ENCODE measurements around the gene CD247.

CD247 gene

DNA sequence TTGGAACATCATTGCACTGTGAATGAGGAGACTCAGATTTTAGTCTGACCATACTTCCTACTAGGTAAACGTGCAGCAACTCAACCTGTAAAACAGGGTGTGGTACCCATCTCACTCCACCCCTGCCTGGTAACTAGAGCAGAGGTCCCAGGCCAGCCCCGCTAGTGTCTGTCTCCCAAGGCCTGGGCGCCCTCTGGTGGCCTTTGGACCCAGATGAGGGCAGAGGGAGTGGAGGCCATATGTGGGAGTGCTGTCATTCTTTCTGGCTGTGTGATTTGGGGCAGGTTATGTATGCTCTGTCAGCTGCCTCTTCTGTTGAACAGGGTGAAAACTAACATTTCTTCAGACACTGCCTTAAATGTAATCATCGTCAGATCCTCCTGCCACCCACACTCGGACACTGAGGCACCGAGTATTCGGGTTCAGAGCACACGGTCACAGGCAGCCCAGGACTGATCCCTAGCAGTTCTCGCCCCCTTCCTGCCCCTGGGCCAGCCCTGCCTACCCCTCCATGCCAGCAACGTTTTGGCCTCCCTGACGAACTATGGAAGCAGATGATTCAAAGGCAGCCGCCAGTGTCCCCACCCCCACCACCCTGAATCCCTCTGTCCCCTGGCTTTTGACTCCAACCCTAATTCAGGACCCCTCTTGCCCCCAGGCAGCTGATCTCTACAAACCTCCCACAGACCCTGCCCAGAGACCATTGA, 76.0 kb downstream of the CD247 start:
- TF ChIP-seq, protein P1, sequence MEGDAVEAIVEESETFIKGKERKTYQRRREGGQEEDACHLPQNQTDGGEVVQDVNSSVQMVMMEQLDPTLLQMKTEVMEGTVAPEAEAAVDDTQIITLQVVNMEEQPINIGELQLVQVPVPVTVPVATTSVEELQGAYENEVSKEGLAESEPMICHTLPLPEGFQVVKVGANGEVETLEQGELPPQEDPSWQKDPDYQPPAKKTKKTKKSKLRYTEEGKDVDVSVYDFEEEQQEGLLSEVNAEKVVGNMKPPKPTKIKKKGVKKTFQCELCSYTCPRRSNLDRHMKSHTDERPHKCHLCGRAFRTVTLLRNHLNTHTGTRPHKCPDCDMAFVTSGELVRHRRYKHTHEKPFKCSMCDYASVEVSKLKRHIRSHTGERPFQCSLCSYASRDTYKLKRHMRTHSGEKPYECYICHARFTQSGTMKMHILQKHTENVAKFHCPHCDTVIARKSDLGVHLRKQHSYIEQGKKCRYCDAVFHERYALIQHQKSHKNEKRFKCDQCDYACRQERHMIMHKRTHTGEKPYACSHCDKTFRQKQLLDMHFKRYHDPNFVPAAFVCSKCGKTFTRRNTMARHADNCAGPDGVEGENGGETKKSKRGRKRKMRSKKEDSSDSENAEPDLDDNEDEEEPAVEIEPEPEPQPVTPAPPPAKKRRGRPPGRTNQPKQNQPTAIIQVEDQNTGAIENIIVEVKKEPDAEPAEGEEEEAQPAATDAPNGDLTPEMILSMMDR (IDR thresholded peaks at IDR 0.05; ENCODE audit: low read depth, low read length, missing control alignments) = peak; percentile 92
- peak; percentile 33 for DNase-seq (ENCODE audit: extremely low read depth, low read depth)
- H3K4me3 ChIP-seq (replicated peaks; ENCODE audit: low read depth, low read length) = no peak overlapping the region

GRCh38 chr1:167441222-167441621, 77.1 kb downstream of the CD247 start:
- H3K4me3 ChIP-seq (replicated peaks; ENCODE audit: low read depth, low read length) = no peak overlapping the region
- TF ChIP-seq, protein P1 (IDR thresholded peaks at IDR 0.05; ENCODE audit: low read depth, low read length, missing control alignments) = no peak
- no peak for DNase-seq (ENCODE audit: extremely low read depth, low read depth)

- no peak overlapping the region for H3K4me3 ChIP-seq (replicated peaks; ENCODE audit: low read depth, low read length)
- no peak for DNase-seq (ENCODE audit: extremely low read depth, low read depth)
- TF ChIP-seq, protein P1 (IDR thresholded peaks at IDR 0.05; ENCODE audit: low read depth, low read length, missing control alignments) = no peak
Observed at GRCh38 chr1:167440776-167441175, 77.6 kb downstream of the CD247 start.

DNA sequence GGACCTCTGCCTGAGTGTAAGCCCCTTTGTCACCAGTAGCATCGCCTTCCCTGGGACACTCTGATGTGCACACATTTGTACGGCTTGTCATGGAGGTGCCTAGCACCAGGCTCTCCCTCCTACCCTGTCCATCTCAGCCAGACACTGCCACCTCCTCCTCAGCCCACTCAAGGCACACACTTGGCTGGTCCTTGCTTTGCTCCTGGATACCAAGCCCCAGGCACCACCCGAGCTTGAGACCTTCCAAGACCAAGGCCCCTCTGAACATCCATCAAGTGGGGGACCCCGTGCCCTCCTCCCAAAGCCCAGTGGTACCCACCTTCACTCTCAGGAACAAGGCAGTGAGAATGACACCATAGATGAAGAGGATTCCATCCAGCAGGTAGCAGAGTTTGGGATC, 78.0 kb downstream of the CD247 start:
- TF ChIP-seq, protein P1 (IDR thresholded peaks at IDR 0.05; ENCODE audit: low read depth, low read length, missing control alignments) = no peak
- DNase-seq (ENCODE audit: extremely low read depth, low read depth) = no peak
- no peak overlapping the region for H3K4me3 ChIP-seq (replicated peaks; ENCODE audit: low read depth, low read length)

- peak overlapping the region; percentile 39 for H3K4me3 ChIP-seq (replicated peaks; ENCODE audit: low read depth, low read length)
- TF ChIP-seq, protein P1 (IDR thresholded peaks at IDR 0.05; ENCODE audit: low read depth, low read length, missing control alignments) = peak; percentile 15
- no peak for DNase-seq (ENCODE audit: extremely low read depth, low read depth)
Observed at GRCh38 chr1:167439301-167439988, 78.9 kb downstream of the CD247 start.

DNA sequence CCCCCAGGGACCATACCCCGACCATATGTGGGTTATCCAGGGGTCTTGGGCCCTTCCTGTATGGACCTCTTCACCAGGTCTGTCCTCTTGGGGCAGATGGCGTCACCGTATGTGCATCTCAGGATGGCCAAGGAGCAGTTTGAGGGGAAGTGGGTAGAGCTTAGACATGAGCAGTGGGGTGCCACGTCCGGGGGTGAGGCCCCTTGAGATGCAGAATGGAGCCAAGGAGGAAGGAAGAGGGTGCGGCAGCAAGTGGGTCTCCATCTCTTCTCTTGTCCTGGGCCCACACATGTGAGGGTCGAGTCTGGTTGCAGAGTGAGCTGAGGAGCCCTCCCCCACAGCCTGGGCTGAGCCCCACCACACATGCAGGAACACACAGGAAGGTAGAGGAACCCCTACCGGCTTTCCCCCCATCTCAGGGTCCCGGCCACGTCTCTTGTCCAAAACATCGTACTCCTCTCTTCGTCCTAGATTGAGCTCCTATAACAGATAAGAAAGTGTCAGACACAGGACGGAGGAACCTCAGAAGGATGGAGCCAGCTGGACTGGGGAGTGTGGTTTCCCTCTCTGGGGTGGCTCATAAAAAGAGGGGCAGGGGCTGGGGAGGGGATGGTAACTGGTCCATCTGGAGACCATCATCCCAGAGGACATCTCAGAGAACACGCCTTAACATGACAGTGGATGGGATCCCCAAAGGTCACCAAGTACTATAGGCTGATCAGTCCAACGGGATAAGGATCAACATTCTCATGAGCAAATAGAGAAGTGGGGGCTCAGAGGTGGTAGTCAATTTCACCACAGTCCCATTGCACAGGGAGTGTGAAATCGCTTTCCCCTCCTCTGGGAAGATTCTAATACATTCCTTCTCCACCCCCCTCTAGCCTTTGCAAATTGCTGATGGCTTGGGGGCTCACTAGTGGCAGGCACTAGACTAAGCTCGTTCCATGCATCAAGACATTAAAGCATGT, 79.9 kb downstream of the CD247 start:
- no peak overlapping the region; the same call in 1 of the 2 replicates for H3K4me3 ChIP-seq (replicated peaks; ENCODE audit: low read depth, low read length)
- TF ChIP-seq, protein P1 (IDR thresholded peaks at IDR 0.05; ENCODE audit: low read depth, low read length, missing control alignments) = no peak
- no peak for DNase-seq (ENCODE audit: extremely low read depth, low read depth)

Measured in HFF-Myc (cell line).